Upper lobe of left lung (tissue), 6 donors: ENCODE data around the gene DDX1. TPM values are rescaled to one million over a fixed set of nuclear protein-coding genes. Genes with fewer than 3 reads are reported as not detected.

Experiments used
- ATAC-seq, 2 donors: fragments of 200-7000 bp; cut with Tn5 transposase; one replicate each; pipeline ENCODE4 v1.9.1; 2022; ENCODE audit warnings: mild to moderate bottlenecking in 2 of 2, moderate library complexity in 2 of 2; ENCODE audit not compliant: low FRiP score in 2 of 2
- DNase-seq, 2 donors: peaks; one replicate each; pipeline ENCODE4 v3.0.0-alpha.2; 2019 to 2020
- H3K27ac ChIP-seq, 4 donors: fragments of 200-600 bp; sonication (generic); one replicate each; pipeline ENCODE4 v1.5.1; 2016 to 2019
- H3K27me3 ChIP-seq, 4 donors: fragments of 200-600 bp; sonication (generic); one replicate each; pipeline ENCODE4 v1.5.1; 2017 to 2019
- H3K36me3 ChIP-seq, 4 donors: fragments of 200-600 bp; sonication (generic); one replicate each; pipeline ENCODE4 v1.5.1; 2016 to 2019
- H3K4me1 ChIP-seq, 4 donors: fragments of 200-600 bp; sonication (generic); one replicate each; pipeline ENCODE4 v1.5.1; 2018 to 2019
- H3K4me3 ChIP-seq, 4 donors: fragments of 200-600 bp; sonication (generic); one replicate each; pipeline ENCODE4 v1.5.1; 2017 to 2019; ENCODE audit warnings: mild to moderate bottlenecking in 2 of 4, moderate library complexity in 1 of 4
- H3K9me3 ChIP-seq, 4 donors: fragments of 200-600 bp; sonication (generic); one replicate each; pipeline ENCODE4 v1.5.1; 2018 to 2019
- EP300 ChIP-seq, 4 donors: sonication (generic); formaldehyde crosslinking; IDR thresholded peaks; one replicate each; pipeline ENCODE4 v1.5.1; 2017; ENCODE audit warnings: antibody characterized with exemption in 4 of 4, control low read depth in 2 of 4
- POLR2A ChIP-seq, 4 donors: fragments of 450-650 bp; IDR thresholded peaks; one replicate each; pipeline ENCODE4 v1.5.1; 2016 to 2017; ENCODE audit warnings: antibody characterized with exemption in 4 of 4, mild to moderate bottlenecking in 2 of 4
- POLR2AphosphoS5 ChIP-seq, 2 donors: sonication (generic); formaldehyde crosslinking; IDR thresholded peaks; one replicate each; pipeline ENCODE4 v1.5.1; 2017; ENCODE audit warnings: antibody characterized with exemption in 2 of 2
- WGBS, 2 donors: methylation state at CpG; one replicate each; pipeline ENCODE4 v1.1.5; 2017 to 2018; 5-methylcytosine and 5-hydroxymethylcytosine counted together
- total RNA-seq, 6 donors: library from RNA; depleted of rRNA in 4 of 6; stranded (reverse); fragments of >200 nt in 4 of 6; gene quantifications; one replicate each; pipeline versions ENCODE4 v1.1.0 to v1.2.1, GENCODE V29; 2016 to 2021
- TF ChIP-seq, protein P1 (sequence below), 6 experiments: fragments of 450-650 bp in 4 of 6; fragments of 200-600 bp in 2 of 6; sonication (generic) in 2 of 6; IDR thresholded peaks; one replicate each; pipeline ENCODE4 v1.5.1; 2016 to 2019; ENCODE audit warnings: antibody characterized with exemption in 6 of 6
- donor health status: DM: no; HTN: no; CAD: no; lungs with moderate emphysema.
- donor health status: DM: no; HTN: yes; CAD: no; lungs with severe emphysema.

Gene DDX1
- total RNA-seq, 6 donors from 2014 or later: 40.9 to 78.5 (median 53.0) TPM

DNA sequence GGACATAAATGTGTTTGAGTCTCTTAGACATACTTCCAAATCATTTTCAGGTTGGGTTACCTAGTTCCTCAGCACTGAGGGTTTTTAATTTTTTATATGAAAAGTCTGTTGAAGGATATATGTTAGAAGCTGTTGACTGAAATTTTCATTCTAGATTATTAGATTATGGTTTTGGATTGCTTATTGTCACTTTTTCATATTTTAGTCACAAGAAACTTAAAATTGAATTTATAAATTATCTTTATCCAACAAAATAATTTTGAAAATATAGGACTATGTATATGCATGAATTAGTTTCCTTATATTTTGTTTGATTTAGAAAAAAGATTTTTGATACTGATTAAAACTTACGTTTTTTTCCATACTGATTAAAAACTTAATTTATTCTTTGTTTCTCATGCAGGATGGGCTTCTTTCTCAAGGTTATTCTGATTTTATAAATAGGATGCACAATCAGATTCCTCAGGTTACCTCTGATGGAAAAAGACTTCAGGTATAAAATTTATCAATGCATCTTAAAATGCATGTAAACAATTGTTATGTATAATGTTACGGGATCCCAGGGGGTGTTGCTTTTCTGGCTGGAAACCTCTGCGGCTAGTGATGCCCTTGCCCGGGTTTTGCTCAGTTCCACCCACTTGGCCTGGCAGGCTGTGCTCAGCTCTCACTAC lies 26.2 kb downstream of the DDX1 start:
- no peak for DNase-seq
- ATAC-seq: no peak
- WGBS, 2 donors: 95 to 96% methylated on average over 4 of the region's 4 CpGs
- no peaks in the 10 kb centered on the region for H3K27me3 ChIP-seq
- H3K9me3 ChIP-seq: no peaks in the 10 kb centered on the region
- peaks cover 20 to 82% (median 51%) of the 10 kb centered on the region in 4 donors for H3K36me3 ChIP-seq
- no peaks in the 10 kb centered on the region for H3K4me1 ChIP-seq
- H3K4me3 ChIP-seq: no peak overlapping the region
- no peak overlapping the region for H3K27ac ChIP-seq
- TF ChIP-seq EP300 (IDR thresholded peaks at IDR 0.05): no peak
- no peak for TF ChIP-seq POLR2A (IDR thresholded peaks at IDR 0.05)
- TF ChIP-seq, protein P1, sequence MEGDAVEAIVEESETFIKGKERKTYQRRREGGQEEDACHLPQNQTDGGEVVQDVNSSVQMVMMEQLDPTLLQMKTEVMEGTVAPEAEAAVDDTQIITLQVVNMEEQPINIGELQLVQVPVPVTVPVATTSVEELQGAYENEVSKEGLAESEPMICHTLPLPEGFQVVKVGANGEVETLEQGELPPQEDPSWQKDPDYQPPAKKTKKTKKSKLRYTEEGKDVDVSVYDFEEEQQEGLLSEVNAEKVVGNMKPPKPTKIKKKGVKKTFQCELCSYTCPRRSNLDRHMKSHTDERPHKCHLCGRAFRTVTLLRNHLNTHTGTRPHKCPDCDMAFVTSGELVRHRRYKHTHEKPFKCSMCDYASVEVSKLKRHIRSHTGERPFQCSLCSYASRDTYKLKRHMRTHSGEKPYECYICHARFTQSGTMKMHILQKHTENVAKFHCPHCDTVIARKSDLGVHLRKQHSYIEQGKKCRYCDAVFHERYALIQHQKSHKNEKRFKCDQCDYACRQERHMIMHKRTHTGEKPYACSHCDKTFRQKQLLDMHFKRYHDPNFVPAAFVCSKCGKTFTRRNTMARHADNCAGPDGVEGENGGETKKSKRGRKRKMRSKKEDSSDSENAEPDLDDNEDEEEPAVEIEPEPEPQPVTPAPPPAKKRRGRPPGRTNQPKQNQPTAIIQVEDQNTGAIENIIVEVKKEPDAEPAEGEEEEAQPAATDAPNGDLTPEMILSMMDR (IDR thresholded peaks at IDR 0.05): no peak
- TF ChIP-seq POLR2AphosphoS5 (IDR thresholded peaks at IDR 0.05): no peak

DNA sequence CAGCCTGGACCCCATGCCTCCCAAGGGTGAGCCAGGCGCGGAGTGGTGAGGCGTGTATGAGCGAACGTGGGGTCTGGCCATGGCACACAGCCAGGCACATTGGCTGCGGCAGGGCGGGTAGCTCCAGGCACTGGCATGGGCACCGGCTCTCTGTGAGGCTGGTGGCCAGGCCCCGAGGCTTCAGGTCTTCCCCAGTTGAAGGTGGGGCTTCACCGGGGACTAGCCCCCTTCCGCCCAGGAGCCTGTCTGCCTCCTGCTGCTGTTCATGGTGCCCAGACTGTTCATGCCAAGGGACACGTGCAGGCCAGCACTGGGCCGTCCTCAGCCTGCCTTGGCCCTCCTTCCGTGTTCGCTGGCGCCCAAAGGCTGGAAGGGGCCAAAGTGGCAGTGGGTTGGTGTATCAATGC lies 26.8 kb downstream of the DDX1 start:
- WGBS, 2 donors: 97 to 100% methylated on average over 2 to 16 of the region's 16 CpGs
- no peak overlapping the region for H3K4me3 ChIP-seq

DNA sequence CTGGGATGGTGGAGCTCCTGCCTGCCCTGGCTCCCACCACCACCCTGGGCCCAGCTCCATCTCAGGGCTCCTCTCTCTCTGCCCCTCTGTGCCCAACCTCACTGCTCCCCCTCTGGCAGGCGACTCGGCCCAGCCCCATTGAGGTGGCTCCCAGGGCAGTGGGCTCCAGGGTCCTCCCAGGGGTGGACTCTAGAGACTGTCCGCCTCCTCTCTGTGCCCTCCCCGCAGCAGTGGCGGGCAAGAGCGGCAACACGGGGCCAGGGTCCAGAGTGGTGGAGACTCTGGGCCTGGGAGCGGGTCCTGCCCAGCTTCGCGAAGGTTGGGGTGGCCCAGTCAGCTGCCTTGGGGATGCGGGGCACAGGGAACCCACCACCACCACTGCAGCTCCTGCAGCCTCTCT lies 27.4 kb downstream of the DDX1 start:
- 94 to 100% methylated on average over 8 to 10 of the region's 11 CpGs for WGBS, 2 donors
- Histone ChIP-seq H3K4me3 (no peak overlapping the region), H3K4me1 (no peaks in the 10 kb centered on the region), H3K9me3 (no peaks in the 10 kb centered on the region), H3K36me3 (peaks cover 20 to 83% (median 52%) of the 10 kb centered on the region in 4 donors), H3K27me3 (no peaks in the 10 kb centered on the region), H3K27ac (no peak overlapping the region)
- peak; percentile 16 to 37 for ATAC-seq
- DNase-seq: peak in 1 of 2 donors; percentile 68
- TF ChIP-seq POLR2A (IDR thresholded peaks at IDR 0.05) (no peak), POLR2AphosphoS5 (IDR thresholded peaks at IDR 0.05) (no peak), EP300 (IDR thresholded peaks at IDR 0.05) (no peak)
- TF ChIP-seq, protein P1 (IDR thresholded peaks at IDR 0.05): no peak

More for the DNA sequence above, 26.8 kb downstream of the DDX1 start:
- ATAC-seq (peak in 1 of 2 donors; percentile 22), DNase-seq (peak in 1 of 2 donors; percentile 61)
- Histone ChIP-seq H3K27ac (no peak overlapping the region), H3K4me1 (no peaks in the 10 kb centered on the region), H3K27me3 (no peaks in the 10 kb centered on the region), H3K36me3 (peaks cover 20 to 82% (median 48%) of the 10 kb centered on the region in 4 donors), H3K9me3 (no peaks in the 10 kb centered on the region)
- no peak for TF ChIP-seq POLR2AphosphoS5 (IDR thresholded peaks at IDR 0.05)
- no peak for TF ChIP-seq POLR2A (IDR thresholded peaks at IDR 0.05)
- TF ChIP-seq, protein P1 (IDR thresholded peaks at IDR 0.05): no peak
- TF ChIP-seq EP300 (IDR thresholded peaks at IDR 0.05): no peak

DNA sequence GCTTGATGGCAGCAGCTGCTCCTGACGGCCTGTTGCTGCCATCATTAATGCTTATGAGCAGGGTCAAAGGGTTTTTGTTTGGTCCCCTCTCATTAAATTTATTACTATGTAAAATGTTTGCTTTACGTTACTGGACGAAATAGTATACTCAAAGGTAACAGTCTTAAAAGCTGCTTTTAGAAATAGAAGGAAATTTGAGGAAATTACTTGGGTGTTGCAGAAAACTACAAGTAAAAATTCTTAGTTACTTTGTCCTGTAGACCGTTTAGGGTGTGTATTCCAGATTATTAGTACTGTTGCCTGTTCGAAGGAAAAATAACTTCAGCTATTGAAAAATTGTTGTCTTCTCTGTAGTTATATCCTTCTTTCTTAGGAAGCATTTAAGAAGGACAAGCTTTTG lies 27.8 kb downstream of the DDX1 start:
- H3K27ac ChIP-seq: no peak overlapping the region
- no peak overlapping the region for H3K4me3 ChIP-seq
- ATAC-seq (no peak), DNase-seq (no peak)
- TF ChIP-seq POLR2AphosphoS5 (IDR thresholded peaks at IDR 0.05) (no peak), EP300 (IDR thresholded peaks at IDR 0.05) (no peak), POLR2A (IDR thresholded peaks at IDR 0.05) (no peak)
- TF ChIP-seq, protein P1 (IDR thresholded peaks at IDR 0.05): no peak
- 76% methylated on average over 5 of the region's 5 CpGs for WGBS, 2 donors
- peaks cover 20 to 86% (median 55%) of the 10 kb centered on the region in 4 donors for H3K36me3 ChIP-seq
- no peaks in the 10 kb centered on the region for H3K27me3 ChIP-seq
- no peaks in the 10 kb centered on the region for H3K9me3 ChIP-seq
- no peaks in the 10 kb centered on the region for H3K4me1 ChIP-seq

DNA sequence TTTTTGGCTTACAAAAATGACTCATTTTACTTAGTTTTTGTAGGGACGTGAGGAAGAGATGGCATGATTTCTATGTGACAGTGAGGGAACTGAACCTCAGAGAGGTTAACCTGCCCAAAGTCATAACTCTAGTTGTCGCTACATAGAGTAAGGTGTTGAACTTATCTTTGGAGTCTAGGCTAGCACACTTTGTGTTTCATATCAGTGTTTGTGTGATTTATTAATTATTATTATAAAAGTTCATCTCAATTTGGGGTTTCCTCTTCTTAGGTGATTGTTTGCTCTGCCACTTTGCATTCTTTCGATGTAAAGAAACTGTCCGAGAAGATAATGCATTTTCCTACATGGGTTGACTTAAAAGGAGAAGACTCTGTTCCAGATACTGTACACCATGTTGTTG lies 28.3 kb downstream of the DDX1 start:
- Histone ChIP-seq H3K27ac (no peak overlapping the region), H3K27me3 (no peaks in the 10 kb centered on the region), H3K9me3 (no peaks in the 10 kb centered on the region), H3K36me3 (peaks cover 24 to 90% (median 59%) of the 10 kb centered on the region in 4 donors), H3K4me1 (no peaks in the 10 kb centered on the region), H3K4me3 (no peak overlapping the region)
- ATAC-seq (no peak), DNase-seq (no peak)
- no peak for TF ChIP-seq POLR2A (IDR thresholded peaks at IDR 0.05)
- TF ChIP-seq, protein P1 (IDR thresholded peaks at IDR 0.05): no peak
- no peak for TF ChIP-seq EP300 (IDR thresholded peaks at IDR 0.05)
- no peak for TF ChIP-seq POLR2AphosphoS5 (IDR thresholded peaks at IDR 0.05)
- WGBS, 2 donors: 92 to 95% methylated on average over 4 of the region's 4 CpGs
